Neutrophil (primary cell): ENCODE data around the gene EHD1.

ENCODE experiments used
- H3K27ac ChIP-seq: fragments of 200-600 bp; sonication (generic); 2 replicates; pipeline ENCODE4 v1.5.1; 2016; ENCODE audit warnings: mild to moderate bottlenecking, moderate library complexity
- H3K27me3 ChIP-seq: fragments of 200-600 bp; sonication (generic); 2 replicates; pipeline ENCODE4 v1.6.0; 2016; ENCODE audit warnings: mild to moderate bottlenecking
- H3K36me3 ChIP-seq: fragments of 200-600 bp; sonication (generic); 2 replicates; pipeline ENCODE4 v1.5.1; 2017
- H3K4me1 ChIP-seq, 2 experiments: fragments of 200-600 bp in 1 of 2; sonication (generic) in 1 of 2; 1 replicate in 1 of 2; 2 replicates in 1 of 2; pipeline versions ENCODE4 v1.5.1 to v1.6.1; 2013 to 2016; ENCODE audit warnings: low read depth in 1 of 2, low read length in 1 of 2, mild to moderate bottlenecking in 1 of 2, moderate library complexity in 1 of 2; ENCODE audit not compliant: control insufficient read depth in 1 of 2, insufficient read depth in 1 of 2
- H3K4me3 ChIP-seq, 2 experiments: fragments of 200-600 bp in 1 of 2; sonication (generic) in 1 of 2; 1 replicate in 1 of 2; 2 replicates in 1 of 2; pipeline ENCODE4 v1.5.1; 2013 to 2016; ENCODE audit warnings: low read depth in 1 of 2, low read length in 1 of 2, mild to moderate bottlenecking in 1 of 2, moderate library complexity in 1 of 2
- H3K9me3 ChIP-seq: fragments of 200-600 bp; sonication (generic); 2 replicates; pipeline ENCODE4 v1.5.1; 2016
- TF ChIP-seq, protein P1 (sequence below): fragments of 200-600 bp; sonication (generic); IDR thresholded peaks from 2 replicates; pipeline ENCODE4 v1.5.1; 2016; ENCODE audit warnings: antibody characterized with exemption

The EHD1 gene

DNA sequence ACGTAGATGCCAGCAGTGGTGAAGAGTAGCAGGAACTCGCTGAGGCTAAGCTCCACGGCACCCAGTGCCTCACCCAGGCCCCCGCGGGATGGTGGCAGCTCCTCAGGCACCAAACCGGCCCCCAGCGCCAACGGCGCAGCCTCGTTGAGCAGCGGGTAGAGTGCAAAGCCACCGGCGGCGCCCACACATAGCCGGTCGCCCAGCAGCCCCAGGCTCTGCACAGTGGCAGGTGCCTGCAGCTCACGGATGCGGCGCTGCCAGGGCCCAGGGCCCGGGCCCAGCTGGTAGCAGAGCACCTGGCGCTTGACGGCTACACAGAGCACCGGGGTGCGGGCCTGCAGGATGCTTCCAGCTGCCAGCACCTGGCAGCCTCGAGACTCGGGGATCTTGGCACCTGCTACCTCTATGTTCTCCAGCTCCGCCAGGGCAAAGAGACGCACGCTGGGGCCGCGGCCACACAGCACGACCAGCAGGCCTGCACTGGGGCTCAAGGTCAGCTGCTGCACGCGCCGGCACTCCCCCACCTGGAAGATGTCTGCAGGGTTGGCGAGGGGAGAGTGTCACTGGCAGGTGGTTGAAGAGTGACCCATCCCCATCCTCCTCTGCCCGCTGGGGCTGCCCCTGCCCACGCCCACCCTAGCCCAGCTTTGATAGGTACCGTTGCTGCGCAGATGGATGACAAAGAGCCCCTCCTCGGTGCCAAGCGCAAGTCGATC, 48.7 kb downstream of the EHD1 start:
- no peak overlapping the region for H3K4me3 ChIP-seq
- H3K9me3 ChIP-seq, result no peaks in the 10 kb centered on the region
- H3K27ac ChIP-seq, result no peak overlapping the region
- H3K36me3 ChIP-seq, result no peaks in the 10 kb centered on the region
- H3K4me1 ChIP-seq, result no peaks in the 10 kb centered on the region
- TF ChIP-seq, protein P1, sequence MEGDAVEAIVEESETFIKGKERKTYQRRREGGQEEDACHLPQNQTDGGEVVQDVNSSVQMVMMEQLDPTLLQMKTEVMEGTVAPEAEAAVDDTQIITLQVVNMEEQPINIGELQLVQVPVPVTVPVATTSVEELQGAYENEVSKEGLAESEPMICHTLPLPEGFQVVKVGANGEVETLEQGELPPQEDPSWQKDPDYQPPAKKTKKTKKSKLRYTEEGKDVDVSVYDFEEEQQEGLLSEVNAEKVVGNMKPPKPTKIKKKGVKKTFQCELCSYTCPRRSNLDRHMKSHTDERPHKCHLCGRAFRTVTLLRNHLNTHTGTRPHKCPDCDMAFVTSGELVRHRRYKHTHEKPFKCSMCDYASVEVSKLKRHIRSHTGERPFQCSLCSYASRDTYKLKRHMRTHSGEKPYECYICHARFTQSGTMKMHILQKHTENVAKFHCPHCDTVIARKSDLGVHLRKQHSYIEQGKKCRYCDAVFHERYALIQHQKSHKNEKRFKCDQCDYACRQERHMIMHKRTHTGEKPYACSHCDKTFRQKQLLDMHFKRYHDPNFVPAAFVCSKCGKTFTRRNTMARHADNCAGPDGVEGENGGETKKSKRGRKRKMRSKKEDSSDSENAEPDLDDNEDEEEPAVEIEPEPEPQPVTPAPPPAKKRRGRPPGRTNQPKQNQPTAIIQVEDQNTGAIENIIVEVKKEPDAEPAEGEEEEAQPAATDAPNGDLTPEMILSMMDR, result no peak
- H3K27me3 ChIP-seq, result no peaks in the 10 kb centered on the region

DNA sequence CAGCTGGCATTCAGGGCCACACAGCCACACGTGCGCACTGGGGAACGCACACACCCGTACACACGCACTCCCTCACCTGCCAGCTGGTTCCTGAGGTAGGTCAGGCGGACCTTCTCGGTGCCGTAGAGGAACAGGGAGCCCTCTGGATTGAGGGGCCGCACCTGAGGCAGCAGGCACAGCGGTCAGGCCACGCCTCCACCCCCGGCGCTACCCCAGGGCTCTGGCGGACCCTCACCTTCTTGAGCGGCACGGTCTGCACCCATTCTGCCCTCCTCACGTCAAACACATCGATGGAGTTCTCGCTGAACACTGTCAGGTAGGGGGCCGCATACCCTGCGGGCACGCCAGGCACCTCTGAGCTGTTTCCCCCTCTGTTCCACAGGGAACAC, 51.0 kb downstream of the EHD1 start:
- no peaks in the 10 kb centered on the region for H3K36me3 ChIP-seq
- no peaks in the 10 kb centered on the region for H3K4me1 ChIP-seq
- no peak overlapping the region for H3K27ac ChIP-seq
- H3K27me3 ChIP-seq, result no peaks in the 10 kb centered on the region
- TF ChIP-seq, protein P1, result no peak
- H3K4me3 ChIP-seq, result no peak overlapping the region
- H3K9me3 ChIP-seq, result no peaks in the 10 kb centered on the region

DNA sequence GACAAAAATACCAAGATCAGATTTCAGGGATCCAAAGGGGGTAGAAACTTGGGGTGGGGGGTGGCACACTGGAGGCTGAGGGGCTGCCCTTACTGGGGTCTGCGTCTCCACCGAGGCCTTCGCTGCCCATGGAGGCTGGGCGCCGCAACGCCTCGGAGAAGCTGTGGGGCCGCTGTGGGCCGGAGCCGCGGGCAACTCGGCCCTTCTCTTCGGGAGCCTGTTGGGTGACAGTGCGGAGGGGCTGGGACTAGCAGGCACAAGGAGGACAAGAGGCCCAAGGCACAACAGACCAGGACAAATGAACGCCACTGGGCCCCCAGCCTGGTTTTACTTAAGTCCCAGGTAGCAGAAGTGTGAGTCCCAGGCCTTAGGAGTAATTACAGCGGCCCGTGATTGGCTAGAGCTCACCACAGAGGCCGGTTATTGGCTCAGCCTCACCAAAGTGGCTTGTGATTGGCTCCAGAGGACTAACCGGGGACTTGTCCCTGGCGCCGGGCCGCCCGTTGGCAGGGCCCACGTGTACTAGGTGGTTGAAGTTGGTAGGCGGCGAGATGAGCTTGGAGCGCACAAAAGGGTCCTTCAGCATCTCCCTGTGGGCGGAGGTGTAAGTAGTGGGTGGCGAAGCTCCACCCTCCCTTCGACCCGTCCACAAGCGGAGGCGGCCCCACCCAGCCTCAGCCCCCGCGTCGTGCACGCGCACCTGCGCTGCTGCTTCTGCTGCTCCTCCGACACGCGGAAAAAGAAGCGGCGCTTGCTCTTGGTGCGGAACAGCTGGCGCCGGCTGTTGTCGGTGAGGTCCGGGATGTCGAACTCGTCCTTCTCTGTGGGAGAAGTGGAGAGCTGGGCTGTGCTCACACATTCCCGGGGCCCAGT, 51.6 kb downstream of the EHD1 start:
- TF ChIP-seq, protein P1, result no peak
- Histone ChIP-seq H3K27me3 (no peaks in the 10 kb centered on the region), H3K4me3 (no peak overlapping the region), H3K4me1 (no peaks in the 10 kb centered on the region), H3K9me3 (no peaks in the 10 kb centered on the region), H3K36me3 (no peaks in the 10 kb centered on the region), H3K27ac (no peak overlapping the region)

DNA sequence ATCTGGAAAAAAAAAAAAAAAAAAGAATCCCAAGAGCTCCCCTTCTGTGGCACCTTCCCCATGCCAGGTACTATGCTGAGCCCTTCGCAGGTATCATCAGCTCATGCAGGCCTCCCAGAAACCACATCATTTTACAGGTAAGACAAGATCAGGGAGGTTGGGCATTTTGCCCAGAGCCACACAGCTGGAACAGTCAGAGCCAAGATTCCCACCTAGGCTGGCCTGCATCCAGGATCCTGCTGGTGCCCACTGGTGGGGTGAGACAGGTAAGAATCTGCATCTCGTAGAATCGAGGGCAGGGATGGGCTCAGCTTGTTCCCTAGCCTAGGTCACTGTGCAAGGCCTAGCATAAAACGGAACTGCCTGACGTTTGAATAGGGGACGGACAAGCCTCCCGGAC, 52.4 kb downstream of the EHD1 start:
- Histone ChIP-seq H3K27me3 (no peaks in the 10 kb centered on the region), H3K9me3 (no peaks in the 10 kb centered on the region), H3K4me1 (no peaks in the 10 kb centered on the region), H3K27ac (no peak overlapping the region), H3K36me3 (no peaks in the 10 kb centered on the region), H3K4me3 (no peak overlapping the region)
- TF ChIP-seq, protein P1, result no peak

DNA sequence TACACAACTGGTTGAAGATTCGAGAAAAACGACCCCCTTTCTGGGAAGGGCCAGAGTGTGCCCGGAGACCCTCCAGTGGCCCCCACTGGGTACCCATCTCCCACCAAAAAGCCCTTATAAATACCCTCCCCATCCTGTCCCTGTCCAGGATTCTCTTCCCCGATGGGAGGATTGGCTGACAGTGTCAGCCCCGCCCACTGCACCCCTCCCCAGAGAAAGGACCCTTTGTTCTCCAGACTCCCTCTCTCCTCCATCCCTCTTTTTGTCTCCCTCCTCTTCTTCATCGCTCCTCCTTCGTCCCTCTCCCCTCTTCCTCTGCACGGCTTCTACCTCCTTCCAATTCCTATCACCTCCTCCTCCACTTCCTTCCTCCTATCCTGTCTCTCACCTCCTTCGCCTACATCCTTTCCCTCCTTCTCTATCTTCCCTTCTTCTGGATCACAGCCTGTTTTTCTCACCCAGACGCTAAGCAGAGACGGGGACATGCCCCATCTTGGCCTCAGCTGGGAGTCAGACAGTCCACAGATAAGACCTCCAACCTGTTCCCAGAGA, 54.8 kb downstream of the EHD1 start:
- TF ChIP-seq, protein P1, result no peak
- H3K27me3 ChIP-seq, result no peaks in the 10 kb centered on the region
- H3K9me3 ChIP-seq, result no peaks in the 10 kb centered on the region
- no peaks in the 10 kb centered on the region for H3K4me1 ChIP-seq
- H3K36me3 ChIP-seq, result no peaks in the 10 kb centered on the region
- H3K27ac ChIP-seq, result no peak overlapping the region
- no peak overlapping the region for H3K4me3 ChIP-seq
